Esophagus squamous epithelium (tissue), 4 donors: ENCODE measurements around the gene NNMT.

Experiments
- POLR2A ChIP-seq, 4 donors: fragments of 450-650 bp; IDR thresholded peaks; one replicate each; pipeline ENCODE4 v1.6.1; 2017; ENCODE audit warnings: antibody characterized with exemption in 4 of 4, mild to moderate bottlenecking in 4 of 4, moderate library complexity in 3 of 4
- TF ChIP-seq, protein P1 (sequence below), 6 experiments: fragments of 450-650 bp in 4 of 6; fragments of 200-600 bp in 2 of 6; sonication (generic) in 2 of 6; IDR thresholded peaks; one replicate each; pipeline ENCODE4 v1.5.1; 2016 to 2019; ENCODE audit warnings: antibody characterized with exemption in 6 of 6, mild to moderate bottlenecking in 4 of 6, moderate library complexity in 4 of 6

DNA sequence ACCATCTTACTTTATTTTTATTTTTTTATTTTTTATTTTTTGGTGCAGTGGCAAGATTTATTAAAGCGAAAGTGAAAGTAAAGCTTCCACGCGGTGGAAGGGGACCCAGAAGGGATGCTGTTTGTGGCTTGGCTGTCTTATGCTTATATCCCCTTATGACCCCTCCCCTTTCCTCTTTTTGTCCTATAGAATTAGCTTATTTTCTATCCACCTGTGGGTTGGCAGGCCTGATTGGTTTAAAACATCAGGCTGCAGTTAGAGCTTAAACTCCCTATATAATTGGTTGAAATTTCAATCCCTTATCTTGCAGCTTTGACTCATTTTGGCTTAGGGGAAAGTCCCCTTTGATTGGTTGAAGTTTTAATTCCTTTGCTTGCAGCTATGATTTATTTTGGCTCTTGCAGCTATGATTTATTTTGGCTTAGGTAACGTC is 50.5 kb downstream of the NNMT start:
- no peak for TF ChIP-seq POLR2A (IDR thresholded peaks at IDR 0.05)
- TF ChIP-seq, protein P1, sequence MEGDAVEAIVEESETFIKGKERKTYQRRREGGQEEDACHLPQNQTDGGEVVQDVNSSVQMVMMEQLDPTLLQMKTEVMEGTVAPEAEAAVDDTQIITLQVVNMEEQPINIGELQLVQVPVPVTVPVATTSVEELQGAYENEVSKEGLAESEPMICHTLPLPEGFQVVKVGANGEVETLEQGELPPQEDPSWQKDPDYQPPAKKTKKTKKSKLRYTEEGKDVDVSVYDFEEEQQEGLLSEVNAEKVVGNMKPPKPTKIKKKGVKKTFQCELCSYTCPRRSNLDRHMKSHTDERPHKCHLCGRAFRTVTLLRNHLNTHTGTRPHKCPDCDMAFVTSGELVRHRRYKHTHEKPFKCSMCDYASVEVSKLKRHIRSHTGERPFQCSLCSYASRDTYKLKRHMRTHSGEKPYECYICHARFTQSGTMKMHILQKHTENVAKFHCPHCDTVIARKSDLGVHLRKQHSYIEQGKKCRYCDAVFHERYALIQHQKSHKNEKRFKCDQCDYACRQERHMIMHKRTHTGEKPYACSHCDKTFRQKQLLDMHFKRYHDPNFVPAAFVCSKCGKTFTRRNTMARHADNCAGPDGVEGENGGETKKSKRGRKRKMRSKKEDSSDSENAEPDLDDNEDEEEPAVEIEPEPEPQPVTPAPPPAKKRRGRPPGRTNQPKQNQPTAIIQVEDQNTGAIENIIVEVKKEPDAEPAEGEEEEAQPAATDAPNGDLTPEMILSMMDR (IDR thresholded peaks at IDR 0.05), result no peak
